ENCODE measurements around the gene PSMD1.
"Not testable (repeated sequence)": the region's sequence is repeated elsewhere in the genome, so short reads cannot be mapped to it uniquely, and the experiment has no call there.

The PSMD1 gene

DNA sequence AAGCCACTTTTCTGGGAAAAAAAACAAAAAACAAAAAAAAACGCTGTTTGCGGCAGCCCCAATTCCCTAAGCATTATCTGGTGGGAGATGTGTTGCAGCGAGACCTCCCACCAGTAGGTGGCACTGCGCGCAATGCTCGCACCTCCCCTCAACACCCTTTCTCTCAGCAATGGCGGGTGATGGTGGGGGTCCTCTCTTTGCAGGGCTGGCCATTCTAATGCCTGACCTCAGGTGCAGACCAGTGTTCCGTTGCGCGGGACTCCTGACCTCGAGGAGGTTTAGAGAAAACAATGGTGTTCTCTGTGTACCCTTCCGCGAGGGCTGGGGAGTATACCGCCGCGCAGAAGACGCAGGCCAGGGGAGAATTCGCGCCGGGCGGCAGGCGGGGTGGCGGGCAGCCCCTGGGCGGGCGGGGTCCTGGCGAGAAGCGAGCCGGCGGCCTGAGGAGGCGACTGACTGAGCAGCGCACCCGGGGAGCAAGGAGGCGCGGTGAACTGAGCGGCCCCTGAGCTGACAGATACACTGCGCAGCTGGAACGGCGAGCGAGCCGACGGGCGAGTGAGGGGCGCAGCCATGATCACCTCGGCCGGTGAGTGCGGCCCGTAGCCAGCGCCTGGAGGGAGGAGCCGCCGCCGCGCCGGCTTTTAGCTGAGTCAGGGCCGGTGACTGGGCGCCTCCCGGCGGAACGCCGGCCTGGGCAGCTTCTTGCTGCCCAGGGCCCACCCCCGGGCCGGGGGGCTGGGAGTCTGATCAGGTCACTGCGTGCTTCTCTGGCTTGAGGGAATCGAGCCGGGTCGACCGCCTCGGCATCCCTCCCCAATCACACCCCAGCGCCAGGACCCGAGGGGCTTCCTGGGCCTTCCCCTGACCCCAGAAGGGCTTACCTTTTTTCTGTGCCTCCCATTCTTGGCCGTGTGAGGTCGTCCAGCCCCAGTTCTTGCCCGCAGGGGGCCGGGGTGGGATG lies at the start of gene PSMD1:
PSMD1 (plus strand) TSS at position 415 of the 964 bp plus-strand sequence; CDS start at position 574, 159 bp downstream.
- DNase-seq (ENCODE audit: low read depth) = peak; percentile 92

DNA sequence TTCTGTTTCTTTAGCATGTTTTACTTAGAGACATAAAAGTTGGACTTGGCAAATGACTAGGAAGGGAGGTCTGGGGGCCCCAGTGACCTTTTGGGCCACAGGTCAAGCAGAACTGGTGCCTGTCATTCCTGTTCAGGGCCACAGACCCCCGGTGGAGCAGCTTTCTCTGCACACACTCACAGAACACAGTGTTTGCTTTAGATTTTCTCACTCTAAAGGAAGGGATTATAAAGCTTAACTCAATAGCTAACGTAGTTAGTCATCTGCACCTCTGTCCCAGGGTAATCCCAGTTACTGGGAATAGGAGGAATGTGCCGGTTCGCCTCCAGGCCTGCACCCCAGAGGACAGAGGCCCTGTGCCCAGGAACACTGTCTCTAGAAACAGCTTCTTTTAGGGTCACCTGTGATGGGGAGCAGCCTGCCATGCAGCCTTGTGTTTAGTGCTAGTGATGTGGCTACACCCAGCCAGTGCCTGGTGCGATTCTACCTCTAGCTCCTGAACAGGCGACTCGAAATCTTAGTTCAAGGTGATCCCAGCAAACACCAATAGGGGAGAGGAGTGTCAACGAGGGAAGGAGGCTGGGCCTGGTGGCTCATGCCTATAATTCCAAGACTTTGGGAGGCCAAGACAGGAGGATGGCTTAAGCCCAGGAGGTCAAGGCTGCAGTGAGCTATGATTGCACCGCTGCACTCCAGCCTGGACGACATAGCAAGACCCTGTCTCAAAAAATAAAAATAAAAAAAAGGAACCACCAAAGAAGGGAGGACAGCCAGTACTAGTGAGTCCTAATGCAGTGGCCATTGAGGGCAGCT lies 49.2 kb upstream of the PSMD1 start:
- no peak for DNase-seq (ENCODE audit: low read depth)

DNA sequence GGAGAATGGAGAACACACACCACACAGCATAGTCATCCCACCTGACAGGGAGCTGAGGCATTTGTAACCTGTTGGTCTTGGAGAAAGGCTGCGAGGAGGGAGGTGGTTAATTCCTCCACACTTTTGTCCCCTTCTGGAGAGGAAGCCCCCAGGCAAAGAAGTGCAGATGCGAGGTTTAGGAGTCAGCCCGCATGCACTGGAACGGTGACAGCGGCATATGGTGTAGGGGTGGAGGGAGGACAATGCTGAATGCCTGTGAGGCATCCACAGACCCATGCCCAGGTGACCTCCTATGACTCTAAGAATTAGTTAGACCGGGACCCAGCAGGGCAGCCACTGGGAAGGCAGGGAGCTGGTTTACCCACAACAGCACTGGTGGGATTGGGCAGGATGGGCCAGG lies 48.5 kb upstream of the PSMD1 start:
- DNase-seq (ENCODE audit: low read depth) = no peak

DNA sequence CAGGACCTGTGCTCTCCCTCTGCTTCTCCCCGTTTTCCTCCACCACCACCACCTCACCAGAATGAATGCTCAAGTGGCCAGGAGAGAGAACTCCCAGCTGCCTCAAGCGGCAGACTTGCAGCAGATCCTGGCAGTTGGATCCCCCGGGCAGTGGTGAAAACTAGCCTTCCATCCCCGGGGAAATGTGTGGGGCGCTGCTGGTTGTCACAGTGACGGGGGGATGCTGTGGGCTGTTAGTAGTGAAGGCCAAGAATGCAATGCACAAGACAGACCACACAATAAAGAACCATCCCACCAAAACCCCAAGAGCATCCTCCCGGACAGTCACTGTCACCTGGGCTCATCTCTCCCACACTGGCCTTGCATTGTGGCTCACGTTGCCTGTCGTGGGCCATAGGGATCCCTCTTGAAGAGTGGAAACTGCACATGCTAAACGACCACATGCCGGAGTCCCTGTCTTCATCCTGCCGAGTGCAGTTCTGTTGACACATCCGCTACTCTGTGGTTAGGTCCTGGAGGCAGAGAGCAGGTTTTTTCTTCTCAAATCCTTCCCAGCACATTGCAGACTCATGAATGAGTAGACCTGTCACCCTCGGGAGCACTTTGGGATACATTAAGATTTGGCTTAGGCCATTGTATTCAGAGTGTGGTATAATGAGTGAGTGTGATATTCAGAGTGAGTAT lies 47.3 kb upstream of the PSMD1 start:
- no peak for DNase-seq (ENCODE audit: low read depth)

DNA sequence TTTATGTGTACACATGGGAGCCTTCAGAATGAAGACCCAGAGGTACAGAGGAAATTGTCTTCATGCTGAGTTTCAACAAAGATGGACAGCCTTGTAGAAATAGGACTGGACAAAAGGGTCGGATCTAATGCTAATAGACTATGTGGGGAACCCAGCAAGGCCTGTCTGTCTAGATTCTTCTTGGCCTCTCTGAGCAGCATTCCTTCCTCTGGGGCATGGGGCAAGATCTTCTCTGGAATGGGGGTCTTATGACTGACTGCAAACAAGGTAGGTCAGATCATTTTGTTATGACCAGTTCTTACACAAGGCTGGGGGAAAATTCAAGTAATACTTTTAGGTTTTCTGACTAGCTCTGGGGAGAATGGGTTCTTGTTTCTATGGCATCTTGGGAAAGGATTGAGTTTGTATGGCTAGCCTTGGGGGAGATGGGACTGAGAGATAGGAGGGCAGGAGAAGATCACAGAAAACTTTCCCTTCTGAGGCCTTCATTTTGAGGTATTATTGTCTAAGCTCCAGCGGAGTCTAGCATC lies 46.4 kb upstream of the PSMD1 start:
- no peak for DNase-seq (ENCODE audit: low read depth)

DNA sequence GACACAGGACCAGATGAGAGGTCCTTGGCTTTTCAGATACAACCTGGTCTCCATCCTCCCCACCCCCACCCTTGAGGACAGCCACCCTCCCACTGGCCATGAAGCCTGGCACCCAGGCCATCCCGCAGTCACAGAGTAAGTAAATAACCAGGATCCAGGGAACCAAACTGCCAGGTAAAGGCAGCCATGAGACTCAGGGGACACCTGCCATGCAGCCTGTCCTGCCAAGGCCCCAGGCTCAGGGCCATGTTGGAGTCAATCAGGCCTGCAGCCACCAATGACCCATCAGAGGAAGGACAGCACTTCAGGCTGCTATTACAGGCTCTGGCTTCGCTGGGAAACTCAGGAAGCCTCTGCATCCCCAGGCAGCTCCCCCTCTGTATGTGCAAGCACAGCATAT lies 45.1 kb upstream of the PSMD1 start:
- no peak for DNase-seq (ENCODE audit: low read depth)

DNA sequence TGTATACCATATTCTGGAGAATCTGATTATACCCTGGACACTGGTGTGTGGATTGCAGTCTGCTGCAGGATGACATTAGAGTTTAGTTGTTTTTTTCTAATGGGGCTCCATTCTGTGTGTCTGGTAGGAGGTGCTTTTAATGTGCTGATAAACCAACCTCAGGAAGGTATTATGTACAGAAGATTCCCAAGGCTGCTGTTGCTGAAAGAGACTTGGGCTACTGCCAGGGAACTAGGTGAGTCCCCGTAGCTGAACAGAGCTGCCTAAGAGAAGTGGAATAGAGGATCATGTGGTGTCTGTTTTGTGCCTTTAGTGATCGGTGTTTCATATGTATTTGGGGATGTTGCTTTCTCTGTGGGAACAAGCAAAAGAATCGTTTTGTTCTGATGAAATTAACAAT lies 44.2 kb upstream of the PSMD1 start:
- no peak for DNase-seq (ENCODE audit: low read depth)

DNA sequence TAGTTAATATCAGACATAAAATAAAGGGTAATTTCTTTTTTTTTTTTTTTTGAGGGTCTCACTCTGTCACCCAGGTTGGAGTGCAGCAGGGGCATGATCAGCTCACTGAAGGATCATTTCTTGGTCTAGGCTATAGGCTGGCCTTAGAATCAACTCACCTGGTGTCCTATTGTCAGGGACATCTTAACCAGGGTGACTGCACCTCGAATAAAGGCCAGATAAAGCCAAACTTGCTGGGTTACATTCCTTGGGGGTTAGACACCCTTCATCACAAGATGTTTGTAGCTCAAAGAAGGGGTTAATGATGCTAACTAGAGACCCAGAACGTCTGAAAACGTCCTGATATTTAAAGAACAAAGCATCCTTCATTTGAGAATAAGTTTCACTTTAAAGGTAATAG lies 42.8 kb upstream of the PSMD1 start:
- DNase-seq (ENCODE audit: low read depth) = no peak

DNA sequence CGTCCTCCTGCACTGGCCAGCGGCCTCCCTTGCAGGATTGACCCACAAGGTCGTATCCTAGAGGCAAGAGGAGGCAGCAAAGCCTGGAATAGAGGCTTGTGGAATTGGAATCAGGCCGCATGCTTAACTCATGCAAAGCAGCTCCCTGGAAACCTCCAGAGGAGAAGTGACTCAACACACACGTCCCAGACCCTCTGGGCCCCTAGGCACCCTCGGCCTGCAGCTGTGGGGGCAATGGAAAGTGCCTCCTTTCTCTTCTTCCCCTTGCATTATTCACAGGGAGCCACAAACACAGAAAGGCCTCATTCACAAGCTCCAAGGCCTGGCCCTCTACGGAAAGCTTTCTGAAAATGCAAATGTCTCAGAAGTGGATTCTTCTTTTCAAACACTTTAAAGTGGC lies 41.2 kb upstream of the PSMD1 start:
- no peak for DNase-seq (ENCODE audit: low read depth)

DNA sequence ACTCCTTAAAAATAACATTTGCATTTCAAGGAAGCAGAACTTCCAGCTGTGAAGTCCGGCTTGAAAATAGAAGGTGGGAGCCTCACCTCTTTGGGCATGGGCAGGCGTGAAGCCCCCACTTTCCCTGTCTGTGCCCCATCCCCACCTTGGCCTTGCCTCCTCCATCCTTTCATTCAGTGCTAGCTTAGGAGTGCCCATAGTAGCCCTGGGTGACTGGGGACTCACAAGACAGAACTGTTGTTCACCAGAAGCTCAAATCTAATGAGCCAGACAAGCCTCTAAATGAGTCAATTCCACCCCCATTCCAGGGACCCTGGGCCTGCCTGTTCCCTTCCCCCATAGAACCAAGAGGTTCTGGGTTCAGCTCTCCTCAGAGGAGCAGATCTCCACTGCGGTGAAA lies 40.7 kb upstream of the PSMD1 start:
- no peak for DNase-seq (ENCODE audit: low read depth)

DNA sequence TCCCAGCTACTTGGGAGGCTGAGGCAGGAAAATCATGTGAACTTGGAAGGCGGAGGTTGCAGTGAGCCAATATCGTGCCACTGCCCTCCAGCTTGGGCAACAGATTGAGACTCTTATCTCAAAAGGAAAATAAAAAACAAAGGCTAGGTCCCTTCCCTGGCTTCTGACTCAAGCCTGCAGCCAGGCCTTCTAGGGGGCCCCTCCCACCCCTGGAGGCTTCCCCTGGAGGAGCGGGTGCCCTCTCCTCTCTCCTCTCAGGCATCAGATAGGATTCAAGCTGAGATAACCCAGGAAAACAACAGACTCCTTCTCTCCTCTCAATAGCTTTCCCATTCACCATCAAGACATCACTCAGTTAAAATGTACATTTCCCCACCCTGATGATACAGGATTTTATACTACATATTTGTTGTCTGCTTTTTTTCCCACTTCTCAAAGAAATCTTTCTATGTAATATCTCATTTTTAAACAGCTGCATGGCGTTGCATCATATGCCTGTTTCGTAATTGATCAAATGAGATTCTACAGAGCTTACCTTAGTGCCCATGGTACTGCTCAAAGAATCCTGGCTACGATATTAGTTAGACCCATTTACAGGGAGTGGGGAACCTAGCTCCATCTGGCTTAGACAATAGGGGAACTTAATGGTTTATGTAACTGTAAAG lies 40.0 kb upstream of the PSMD1 start:
- no peak for DNase-seq (ENCODE audit: low read depth)

DNA sequence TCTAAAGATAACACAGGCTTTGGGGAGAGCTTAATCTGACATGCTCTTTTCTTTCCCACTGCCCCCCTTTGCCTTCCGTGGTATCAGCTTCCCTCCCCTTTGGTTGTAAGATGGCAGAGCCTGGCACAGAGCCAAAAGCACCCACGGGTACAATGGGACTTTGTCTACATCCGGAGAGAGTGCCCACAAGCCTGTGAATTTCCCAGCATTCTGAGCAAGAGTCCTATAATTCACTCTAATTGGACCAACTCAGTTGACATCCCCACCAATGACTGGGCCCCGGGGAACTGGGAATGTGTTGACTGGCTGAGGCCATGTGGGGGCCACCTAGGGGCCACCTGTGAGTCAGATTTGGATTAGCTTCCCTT lies 39.5 kb upstream of the PSMD1 start:
- no peak for DNase-seq (ENCODE audit: low read depth)

DNA sequence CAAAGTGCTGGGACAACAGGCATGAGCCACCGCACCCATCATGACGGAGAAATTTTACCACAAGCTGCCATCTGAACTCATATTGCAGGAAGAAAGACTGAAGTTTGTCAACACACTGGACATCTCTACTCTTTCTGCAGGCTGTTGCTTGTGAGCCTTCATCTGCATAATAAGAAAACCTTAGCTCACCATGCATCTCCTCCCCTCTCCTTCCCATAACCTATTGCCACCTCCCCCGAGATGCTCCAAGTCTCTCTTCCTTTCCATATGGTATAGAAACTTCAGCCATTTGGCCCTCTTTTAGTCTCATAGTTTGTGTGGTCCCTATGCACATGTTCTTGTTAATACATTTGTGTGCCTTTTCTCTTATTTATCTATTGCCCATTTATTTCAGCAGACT lies 38.5 kb upstream of the PSMD1 start:
- DNase-seq (ENCODE audit: low read depth) = no peak

DNA sequence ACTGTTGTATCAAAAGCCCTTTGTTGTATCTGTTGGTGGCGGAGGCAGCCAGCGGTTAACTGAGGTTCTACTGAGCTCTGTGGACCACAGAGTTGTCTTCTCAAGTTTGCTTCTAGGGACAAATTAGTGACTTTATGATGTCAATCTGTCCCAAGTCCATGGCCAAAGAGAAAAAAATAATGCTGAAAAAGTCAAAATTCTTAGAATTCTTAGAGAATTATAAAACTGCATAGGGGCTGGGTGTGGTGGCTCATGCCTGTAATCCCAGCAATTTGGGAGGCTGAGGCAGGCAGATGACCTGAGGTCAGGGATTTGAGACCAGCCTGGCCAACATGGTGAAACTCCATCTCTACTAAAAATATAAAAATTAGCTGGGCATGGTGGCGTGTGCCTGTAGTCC lies 31.6 kb upstream of the PSMD1 start:
- not testable (repeated sequence) for DNase-seq (ENCODE audit: low read depth)

DNA sequence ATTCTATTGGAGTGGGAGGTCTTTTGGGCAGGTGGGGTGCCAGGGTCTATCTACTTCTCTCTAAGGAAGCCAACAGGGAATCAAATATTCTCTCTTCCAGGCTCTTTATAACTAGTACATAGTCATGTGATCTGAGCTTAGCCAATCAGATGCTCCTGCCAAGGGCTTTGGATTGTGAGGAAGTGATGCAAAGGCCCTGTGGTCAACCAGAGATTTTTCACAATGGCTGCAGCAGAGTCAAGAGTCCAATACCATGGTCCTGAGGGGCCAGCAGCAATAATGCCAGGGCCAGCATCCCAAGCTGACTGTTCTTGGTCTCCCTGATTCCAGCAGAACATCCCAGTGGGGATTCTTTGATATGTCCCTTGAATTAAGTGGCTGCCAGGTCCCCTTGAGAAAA lies 27.8 kb upstream of the PSMD1 start:
- DNase-seq (ENCODE audit: low read depth) = no peak

DNA sequence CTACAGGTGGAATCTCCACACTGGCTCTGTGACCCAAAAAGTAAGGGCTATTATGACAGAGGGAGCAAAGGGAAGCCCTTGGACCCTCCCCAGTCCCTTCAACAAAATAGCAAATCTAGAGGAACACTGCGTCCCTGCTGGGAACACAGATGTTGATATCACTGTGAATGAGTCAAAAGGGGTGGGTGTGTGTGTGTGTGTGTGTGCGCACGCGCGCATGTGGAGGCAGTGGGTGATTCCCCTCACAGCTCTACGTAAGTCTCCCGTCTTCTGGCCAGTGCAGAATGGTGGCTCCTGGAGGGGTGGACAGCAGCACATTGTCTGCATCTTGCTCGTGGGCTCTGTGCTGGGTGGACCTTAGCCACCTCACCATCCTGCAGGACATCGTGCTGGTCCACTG lies 27.1 kb upstream of the PSMD1 start:
- no peak for DNase-seq (ENCODE audit: low read depth)

DNA sequence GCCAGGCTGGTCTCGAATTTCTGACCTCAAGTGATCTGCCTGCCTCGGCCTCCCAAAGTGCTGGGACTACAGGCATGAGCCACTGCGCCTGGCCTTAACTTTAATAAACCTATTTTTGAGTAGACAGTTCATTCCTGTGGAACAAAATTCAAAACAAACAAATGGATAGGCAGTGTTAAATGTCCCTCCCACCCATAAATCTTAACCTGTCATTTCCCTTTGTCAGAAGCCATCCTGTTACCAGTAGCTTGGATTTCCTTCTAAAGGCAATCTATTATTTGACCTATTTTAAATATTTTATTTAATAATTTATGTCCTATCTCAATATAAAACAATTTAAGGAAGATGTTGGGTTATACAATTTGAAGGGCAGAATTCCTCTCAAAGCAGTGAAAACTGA lies 25.9 kb upstream of the PSMD1 start:
- DNase-seq (ENCODE audit: low read depth) = no peak

DNA sequence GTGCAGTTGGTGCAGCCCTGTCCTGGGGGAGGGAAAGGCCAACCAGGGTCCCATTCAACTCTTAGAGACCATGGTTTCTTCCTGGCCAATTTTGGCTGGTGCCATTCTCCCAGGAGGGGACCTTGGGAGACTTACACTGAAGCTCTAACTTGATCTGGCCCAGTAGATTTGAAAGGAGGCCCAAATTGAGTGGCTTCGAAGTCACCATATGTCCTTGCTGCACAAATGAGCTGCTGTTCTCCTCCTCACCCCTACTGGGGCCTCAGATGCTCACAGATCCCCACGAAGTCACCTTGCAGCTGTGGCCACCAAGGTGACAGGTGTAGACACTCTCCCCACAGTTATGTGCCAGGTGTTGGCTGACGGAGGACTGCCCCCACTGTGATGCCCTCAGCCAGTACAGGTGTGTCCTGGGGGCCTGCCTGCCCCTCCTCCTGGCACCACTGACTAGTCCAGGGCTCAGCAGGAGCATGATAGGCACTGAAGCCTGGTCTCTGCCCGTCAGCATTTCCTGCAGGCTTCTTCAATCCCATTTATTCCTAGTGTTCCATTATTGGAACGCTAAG lies 24.0 kb upstream of the PSMD1 start:
- DNase-seq (ENCODE audit: low read depth) = no peak

DNA sequence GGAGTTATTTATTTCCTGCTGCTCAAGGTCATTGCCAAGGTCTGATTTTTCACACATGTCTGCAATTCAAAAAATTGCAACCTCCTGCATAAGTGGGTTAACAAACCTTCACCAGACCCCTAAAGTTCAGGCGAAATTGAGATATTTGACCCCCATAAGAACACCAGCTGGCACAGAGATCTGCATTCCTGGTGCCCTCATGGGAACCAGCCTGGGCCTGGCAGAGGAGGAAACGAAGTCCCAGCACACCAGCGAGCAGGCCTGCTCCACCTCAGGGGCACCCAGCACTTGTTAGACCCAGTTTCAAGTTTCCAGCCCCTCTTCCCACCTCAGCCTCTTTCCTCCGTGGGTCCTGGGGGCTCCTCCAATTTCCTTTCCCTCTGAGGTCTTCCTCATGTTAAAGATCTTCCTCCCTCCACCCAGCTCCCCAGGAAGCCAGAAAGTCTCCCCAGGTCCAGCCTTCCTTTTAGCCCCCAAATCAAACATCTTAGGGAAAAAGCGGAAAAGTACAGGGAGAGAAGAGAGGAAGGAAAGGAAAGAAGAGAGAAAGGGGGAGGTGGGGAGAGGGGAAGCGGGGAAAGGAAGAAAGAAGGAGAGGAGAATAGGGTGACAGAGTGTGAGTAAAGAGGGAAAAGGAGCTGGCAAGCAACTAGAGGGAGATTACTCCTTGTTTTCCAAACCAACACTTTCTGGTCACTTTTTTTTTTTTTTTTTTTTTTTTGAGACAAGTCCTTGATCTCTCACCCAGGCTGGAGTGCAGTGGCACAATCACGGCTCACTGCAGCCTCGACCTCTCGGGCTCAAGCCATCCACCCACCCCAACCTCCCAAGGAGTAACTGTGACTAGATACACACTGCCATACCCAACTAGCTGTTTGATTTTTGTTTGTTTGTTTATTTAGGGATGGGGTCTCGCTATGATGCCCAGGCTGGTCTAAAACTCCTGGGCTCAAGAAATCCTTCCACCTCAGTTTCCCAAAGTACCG lies 23.2 kb upstream of the PSMD1 start:
- no peak for DNase-seq (ENCODE audit: low read depth)

DNA sequence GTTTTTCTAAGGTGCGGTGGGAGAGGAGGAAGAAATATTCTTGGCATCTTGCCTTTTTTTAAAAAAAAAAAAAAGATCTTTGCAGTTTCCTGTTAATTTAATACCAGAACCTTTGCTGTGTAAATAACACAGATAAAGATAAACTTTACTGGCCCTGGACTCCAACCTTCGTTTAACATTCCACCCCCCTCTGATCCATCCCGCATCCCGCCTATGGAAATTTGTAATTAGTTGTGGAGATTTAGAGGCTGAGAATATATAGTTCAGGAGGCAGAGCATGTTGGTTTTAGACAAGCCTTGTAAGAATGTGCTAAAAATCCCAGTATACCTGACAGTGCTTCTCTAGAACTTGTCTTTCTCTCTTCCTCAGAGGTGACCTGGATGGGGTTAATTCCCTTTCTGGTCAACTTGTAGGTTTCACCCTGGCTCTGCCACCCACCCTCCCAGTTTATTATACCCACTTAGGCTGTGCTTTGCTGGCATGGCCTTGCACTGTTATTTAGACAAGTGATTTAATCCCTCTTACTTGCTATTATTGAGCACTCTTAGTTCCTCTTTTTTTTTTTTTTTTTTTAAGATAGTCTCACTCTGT lies 22.3 kb upstream of the PSMD1 start:
- no peak for DNase-seq (ENCODE audit: low read depth)

All from activated T-cell treated with anti-CD3 and anti-CD28 coated beads for 24 hours (primary cell).